T-helper 2 cell (primary cell): ENCODE data around the gene SPOUT1.

ENCODE experiments used
- DNase-seq, 5 experiments: peaks; one replicate each; pipeline versions ENCODE4 v3.0.0 to v3.0.0-alpha.2; 2012 to 2022

The SPOUT1 gene

GRCh38 chr9:128771745-128772519 lies 57.7 kb downstream of the SPOUT1 start, which contains the start of gene ZER1:
ZER1 (minus strand) TSS chr9:128771927; CDS start chr9:128755565, 16,362 bp downstream.
- peak; percentile 84 to 95 (median 89) for DNase-seq

- DNase-seq, result peak in 3 of 5 experiments; percentile 9 to 37 (median 9)
Observed at GRCh38 chr9:128771094-128771721, 58.4 kb downstream of the SPOUT1 start.

GRCh38 chr9:128770286-128771030 lies 59.1 kb downstream of the SPOUT1 start:
- DNase-seq, result no peak
